HG03521 (cell line): Measurements from ENCODE around the gene EIPR1.

Experiments used
- ATAC-seq: cut with Tn5 transposase; IDR thresholded peaks from one replicate; pipeline ENCODE4 v1.9.1; 2021; ENCODE audit warnings: mild to moderate bottlenecking, moderate library complexity; ENCODE audit not compliant: unreplicated experiment

Gene EIPR1

GRCh38 chr2:3277748-3278520 is 99.7 kb downstream of the EIPR1 start:
- no peak for ATAC-seq

GRCh38 chr2:3277050-3277747 is 100.4 kb downstream of the EIPR1 start:
- no peak for ATAC-seq

- ATAC-seq = no peak
Observed at GRCh38 chr2:3272761-3273160, 104.9 kb downstream of the EIPR1 start.

- no peak for ATAC-seq
Observed at GRCh38 chr2:3270095-3270478, 107.5 kb downstream of the EIPR1 start.

- ATAC-seq = no peak
Observed at GRCh38 chr2:3269425-3270094, 108.1 kb downstream of the EIPR1 start.

GRCh38 chr2:3268705-3269029 is 109.0 kb downstream of the EIPR1 start:
- ATAC-seq = no peak

- no peak for ATAC-seq
Observed at GRCh38 chr2:3267869-3268704, 109.5 kb downstream of the EIPR1 start.

- no peak for ATAC-seq
Observed at GRCh38 chr2:3266925-3267867, 110.4 kb downstream of the EIPR1 start.

GRCh38 chr2:3265981-3266924 is 111.4 kb downstream of the EIPR1 start:
- ATAC-seq = no peak

- ATAC-seq = no peak
Observed at GRCh38 chr2:3265471-3265870, 112.1 kb downstream of the EIPR1 start.

GRCh38 chr2:3264010-3264744 is 113.4 kb downstream of the EIPR1 start:
- no peak for ATAC-seq

GRCh38 chr2:3263487-3263886 is 114.1 kb downstream of the EIPR1 start:
- no peak for ATAC-seq

GRCh38 chr2:3262437-3263388 is 114.9 kb downstream of the EIPR1 start:
- no peak for ATAC-seq

- ATAC-seq = no peak
Observed at GRCh38 chr2:3261511-3261910, 116.1 kb downstream of the EIPR1 start.

GRCh38 chr2:3260959-3261358 is 116.7 kb downstream of the EIPR1 start:
- no peak for ATAC-seq

- ATAC-seq = no peak
Observed at GRCh38 chr2:3257826-3258225, 119.8 kb downstream of the EIPR1 start.

GRCh38 chr2:3257166-3257565 is 120.5 kb downstream of the EIPR1 start:
- ATAC-seq = no peak
